22Rv1 (cell line): Measurements from ENCODE around the gene IMPA2.

Source experiments
- CTCF ChIP-seq: fragments of 450-650 bp; IDR thresholded peaks from 2 replicates; pipeline ENCODE4 v1.5.1; 2017; ENCODE audit warnings: mild to moderate bottlenecking
- ZFX ChIP-seq: fragments of 450-650 bp; IDR thresholded peaks from 2 replicates; pipeline ENCODE4 v1.6.1; 2017; ENCODE audit warnings: antibody characterized with exemption, borderline replicate concordance

- TF ChIP-seq CTCF (no peak), ZFX (no peak)
Observed at GRCh38 chr18:12014521-12015415, 33.5 kb downstream of the IMPA2 start.
